Central memory CD4-positive, alpha-beta T cell (primary cell): Measurements from ENCODE around the gene FAM76B.
A peak's percentile ranks its signal among the peaks of the same experiment; 100 is the strongest.
"Not testable (repeated sequence)": the region's sequence is repeated elsewhere in the genome, so short reads cannot be mapped to it uniquely, and the experiment has no call there.

Experiments used
- DNase-seq: peaks from one replicate; pipeline ENCODE4 v3.0.0; 2022
- total RNA-seq, 3 experiments: gene quantifications; one replicate each; lab custom pipeline; 2026; lab: John Stamatoyannopoulos, UW

The FAM76B gene
- total RNA-seq: 36.8 to 97.8 (median 81.2) reads per million in 3 experiments

- DNase-seq: peak; percentile 99
These were observed at the start of gene FAM76B for GRCh38 chr11:95789506-95790122. Gene FAM76B (minus strand): TSS chr11:95789782. CDS start chr11:95789478, 304 bp downstream.

GRCh38 chr11:95835768-95836488 lies 46.3 kb upstream of the FAM76B start:
- peak; percentile 48 for DNase-seq

GRCh38 chr11:95835351-95835750 lies 45.8 kb upstream of the FAM76B start:
- no peak for DNase-seq

GRCh38 chr11:95833378-95833777 lies 43.8 kb upstream of the FAM76B start:
- DNase-seq: no peak

DNA sequence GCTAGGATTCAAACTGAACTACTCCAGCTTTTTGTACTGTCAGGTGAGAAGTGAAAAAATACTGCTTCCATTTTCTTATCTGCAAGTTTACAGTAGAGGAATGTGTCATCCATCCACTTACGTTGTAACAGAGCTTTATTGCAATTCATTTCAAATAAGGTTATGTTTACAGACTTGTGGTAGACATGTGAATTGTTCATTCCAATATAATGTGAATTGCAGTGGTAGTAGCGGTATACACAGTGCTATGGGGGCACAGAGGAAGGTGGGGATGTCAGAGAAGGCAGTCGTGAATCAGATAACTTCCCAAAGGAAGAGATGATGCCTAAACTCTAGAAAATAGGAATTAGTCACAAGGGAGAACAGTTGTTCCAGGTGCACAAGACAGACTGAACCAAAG lies 43.2 kb upstream of the FAM76B start:
- no peak for DNase-seq

GRCh38 chr11:95831198-95831883 lies 41.8 kb upstream of the FAM76B start:
- no peak for DNase-seq

GRCh38 chr11:95829580-95830259 lies 40.1 kb upstream of the FAM76B start:
- DNase-seq: no peak

- DNase-seq: no peak
These were observed 38.1 kb upstream of the FAM76B start for GRCh38 chr11:95827696-95828095.

- no peak for DNase-seq
These were observed 32.1 kb upstream of the FAM76B start for GRCh38 chr11:95821640-95822039.

GRCh38 chr11:95816037-95816436 lies 26.5 kb upstream of the FAM76B start:
- DNase-seq: no peak

- not testable (repeated sequence) for DNase-seq
These were observed 21.5 kb upstream of the FAM76B start for GRCh38 chr11:95811052-95811451.

DNA sequence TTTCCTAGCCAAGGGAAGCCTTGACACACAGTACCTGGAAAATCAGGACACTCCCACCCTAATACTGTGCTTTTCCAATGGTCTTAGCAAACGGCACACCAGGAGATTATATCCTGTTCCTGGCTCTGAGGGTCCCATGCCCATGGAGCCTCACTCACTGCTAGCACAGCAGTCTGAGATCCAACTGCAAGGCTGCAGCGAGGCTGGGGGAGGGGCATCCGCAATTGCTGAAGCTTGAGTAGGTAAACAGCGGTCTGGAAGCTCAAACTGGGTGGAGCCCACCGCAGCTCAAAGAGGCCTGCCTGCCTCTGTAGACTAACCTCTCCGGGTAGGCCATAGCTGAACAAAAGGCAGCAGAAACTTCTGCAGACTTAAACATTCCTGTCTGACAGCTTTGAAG lies 16.9 kb upstream of the FAM76B start:
- DNase-seq: peak; percentile 12

DNA sequence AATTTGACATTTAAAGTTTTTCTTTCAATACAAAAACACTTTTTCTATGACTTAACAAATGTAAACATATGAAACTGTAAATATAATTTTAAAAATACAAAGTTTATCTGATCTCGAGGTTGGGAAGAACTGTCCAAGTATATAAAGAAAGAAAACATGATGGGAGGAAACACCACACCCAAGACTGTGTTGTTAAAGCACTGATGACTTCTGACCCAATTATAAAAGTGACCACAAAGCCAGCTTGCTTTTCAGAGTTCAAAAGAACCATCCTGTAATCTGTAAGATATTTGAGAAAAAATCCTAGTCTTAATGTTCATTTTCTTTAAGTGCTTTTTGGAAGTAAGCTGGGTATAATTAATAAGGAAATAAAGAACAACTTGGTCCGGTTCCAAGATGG lies 16.3 kb upstream of the FAM76B start:
- DNase-seq: no peak

- DNase-seq: no peak
These were observed 14.4 kb upstream of the FAM76B start for GRCh38 chr11:95803973-95804372.

DNA sequence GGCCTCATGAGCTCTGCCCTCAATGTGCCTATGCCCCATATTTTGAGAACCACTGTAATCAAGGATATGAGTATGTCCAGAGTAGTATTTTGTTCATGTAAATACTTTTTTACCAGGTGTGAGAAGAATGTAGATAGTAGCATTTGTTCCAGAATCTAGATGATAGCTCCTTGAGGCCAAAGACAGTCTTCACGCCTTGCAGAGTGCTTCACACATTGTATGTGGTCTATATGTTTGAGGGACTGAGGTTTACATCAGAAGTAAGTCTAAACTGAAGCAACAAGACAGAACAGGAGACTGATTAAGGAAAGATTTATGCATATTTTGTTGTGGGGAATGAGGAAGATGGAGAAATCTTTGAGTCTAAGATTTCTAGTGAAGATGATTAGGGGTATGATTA lies 13.2 kb upstream of the FAM76B start:
- DNase-seq: no peak

DNA sequence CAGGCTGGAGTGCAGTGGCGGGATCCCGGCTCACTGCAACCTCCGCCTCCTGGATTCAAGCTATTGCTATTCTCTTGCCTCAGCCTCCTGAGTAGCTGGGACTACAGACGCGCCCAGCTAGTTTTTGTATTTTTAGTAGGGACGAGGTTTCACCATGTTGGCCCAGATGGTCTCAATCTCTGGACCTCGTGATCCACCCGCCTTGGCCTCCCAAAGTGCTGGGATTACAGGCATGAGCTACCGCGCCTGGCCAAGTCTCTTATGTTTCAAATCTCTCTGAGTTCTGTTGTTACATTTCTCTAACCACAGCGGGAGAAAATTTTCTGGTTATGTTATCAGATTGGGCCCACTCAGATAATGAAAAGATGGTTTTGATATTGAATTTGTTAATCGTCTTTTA lies 10.9 kb upstream of the FAM76B start:
- DNase-seq: no peak

DNA sequence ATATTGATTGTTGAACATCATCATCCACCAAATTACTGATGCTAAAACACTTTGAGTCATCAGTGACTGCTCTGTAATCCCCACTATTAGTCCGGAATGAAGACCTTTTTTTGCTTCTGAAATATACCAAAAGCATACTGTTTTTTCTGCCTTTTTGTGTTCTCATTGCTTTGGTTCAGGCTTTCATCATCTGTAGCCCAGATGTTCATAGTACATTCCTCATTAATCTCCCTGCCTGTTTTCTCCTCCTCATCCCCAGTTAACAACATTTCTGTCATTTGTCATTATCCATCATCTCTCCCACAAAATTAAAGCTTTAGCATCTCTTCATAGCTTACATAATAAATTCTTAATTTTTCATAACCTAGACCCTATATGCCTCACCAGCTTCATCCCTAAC lies 10.0 kb upstream of the FAM76B start:
- DNase-seq: no peak

GRCh38 chr11:95796501-95796900 lies 6.9 kb upstream of the FAM76B start:
- no peak for DNase-seq

- DNase-seq: no peak
These were observed 6.2 kb upstream of the FAM76B start for GRCh38 chr11:95795627-95796295.

GRCh38 chr11:95794086-95794485 lies 4.5 kb upstream of the FAM76B start:
- no peak for DNase-seq

DNA sequence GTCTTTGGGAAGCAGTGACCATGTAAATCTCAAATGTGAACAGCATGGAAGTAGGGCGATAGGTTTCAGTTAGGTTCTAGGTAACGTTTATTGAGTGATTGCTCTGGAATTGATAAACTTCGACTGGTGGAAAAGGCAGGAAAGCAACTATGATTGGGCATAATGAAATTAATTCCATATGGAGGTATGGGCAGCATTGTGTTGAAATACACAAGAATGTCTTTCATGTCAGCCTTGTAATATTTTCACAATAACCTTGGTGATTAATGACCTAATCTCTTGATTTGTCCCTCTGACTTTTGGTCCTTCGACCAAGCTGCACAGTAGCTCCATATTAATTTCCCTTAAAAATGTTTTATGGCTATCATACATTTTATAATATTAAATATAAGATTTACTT lies 3.5 kb upstream of the FAM76B start:
- DNase-seq: no peak

DNA sequence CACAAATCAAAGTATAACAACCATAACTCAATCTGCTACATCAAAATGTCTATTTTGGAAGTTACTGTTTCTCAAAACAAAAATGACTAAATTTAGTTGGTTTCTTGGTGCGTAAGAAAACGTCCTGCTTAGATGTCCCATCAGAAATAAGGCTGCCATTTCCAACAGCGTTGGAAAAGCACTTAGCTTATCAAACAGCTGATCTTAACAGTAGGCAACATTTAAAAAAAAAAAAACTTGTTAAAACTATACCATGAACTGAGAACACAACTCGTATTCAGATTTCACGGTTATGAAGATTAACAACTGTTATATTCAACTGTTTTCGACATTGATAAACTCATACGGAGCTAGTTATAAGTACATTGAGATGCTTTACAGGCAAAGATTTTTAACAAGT lies 3.1 kb upstream of the FAM76B start:
- DNase-seq: no peak

GRCh38 chr11:95792200-95792599 lies 2.6 kb upstream of the FAM76B start:
- DNase-seq: no peak
